Psoas muscle (tissue), 8 donors: Measurements from ENCODE around the gene ZNF618. TPM values are rescaled to one million over a fixed set of nuclear protein-coding genes. Genes with fewer than 3 reads are reported as not detected.

Experiments used
- ATAC-seq, 4 donors: fragments of 200-7000 bp; cut with Tn5 transposase; one replicate each; pipeline ENCODE4 v1.9.1; 2020; ENCODE audit warnings: moderate library complexity in 3 of 4, mild to moderate bottlenecking in 2 of 4
- DNase-seq, 2 donors: peaks; one replicate each; pipeline ENCODE4 v3.0.0-alpha.2; 2020
- H3K27ac ChIP-seq: fragments of 200-600 bp; one replicate; pipeline ENCODE4 v1.8.0; 2022
- H3K27me3 ChIP-seq, 3 donors: fragments of 200-600 bp in 1 of 3; one replicate each; pipeline versions ENCODE4 v1.6.1 to v1.8.0; 2013 to 2022; ENCODE audit warnings: low read length in 2 of 3, mild to moderate bottlenecking in 2 of 3, moderate library complexity in 1 of 3; ENCODE audit not compliant: insufficient read depth in 3 of 3
- H3K36me3 ChIP-seq, 2 donors: fragments of 200-600 bp in 1 of 2; one replicate each; pipeline versions ENCODE4 v1.6.1 to v1.8.0; 2013 to 2022; ENCODE audit warnings: low read depth in 1 of 2, mild to moderate bottlenecking in 1 of 2, moderate library complexity in 1 of 2; ENCODE audit not compliant: insufficient read depth in 1 of 2
- H3K4me1 ChIP-seq: fragments of 200-600 bp; one replicate; pipeline ENCODE4 v1.8.0; 2022
- H3K4me3 ChIP-seq: fragments of 200-600 bp; one replicate; pipeline ENCODE4 v1.8.0; 2022; ENCODE audit warnings: mild to moderate bottlenecking
- H3K9me3 ChIP-seq: fragments of 200-600 bp; one replicate; pipeline ENCODE4 v1.8.0; 2022
- WGBS, 3 donors: extraction: QIAGEN DNeasy Blood & Tissue Kit; methylation state at CpG; one replicate each; pipeline versions ENCODE4 v1.1.6 to v1.1.7; 2013; 5-methylcytosine and 5-hydroxymethylcytosine counted together
- intact Hi-C, 2 donors: fragments of 100-400 bp; cut with DNase I; formaldehyde crosslinking; loops; one replicate each; pipeline versions ENCODE4 v1.11.0 to v1.14.2; 2022
- polyA plus RNA-seq, 3 donors: library from polyadenylated mRNA; stranded (reverse); fragments of 200-250 nt; gene quantifications; one replicate each; pipeline ENCODE4 v1.2.3, GENCODE V29; 2013
- total RNA-seq, 4 donors: library from RNA; stranded (reverse); fragmentation: NEBNext Ultra II Directional in 2 of 4; extraction: Animal tissue kit (Norgen Biotek cat#: 25700) in 2 of 4; gene quantifications; one replicate each; pipeline versions ENCODE4 v1.2.1 to v1.2.4, GENCODE V29; 2021 to 2023
- TF ChIP-seq, protein P1 (sequence below): fragments of 200-600 bp; IDR thresholded peaks from one replicate; pipeline ENCODE4 v1.8.0; 2022; ENCODE audit warnings: antibody characterized with exemption
- donor health status: healthy with polysubstance abuse.
- donor health status: DM: no; HTN: no; CAD: no; lungs with moderate emphysema.
- donor health status: Bipolar disorder and iron deficiency.
- donor health status: healthy.
- donor health status: DM: yes; HTN: yes; CAD: no.
- donor health status: DM: no; HTN: no; CAD: no.
- donor health status: DM: no; HTN: no; CAD: no.
- donor health status: DM: yes; HTN: yes; CAD: no.

The ZNF618 gene
- total and polyA plus RNA-seq, 7 donors, result 0.31 to 2.7 (median 1.2) TPM

DNA sequence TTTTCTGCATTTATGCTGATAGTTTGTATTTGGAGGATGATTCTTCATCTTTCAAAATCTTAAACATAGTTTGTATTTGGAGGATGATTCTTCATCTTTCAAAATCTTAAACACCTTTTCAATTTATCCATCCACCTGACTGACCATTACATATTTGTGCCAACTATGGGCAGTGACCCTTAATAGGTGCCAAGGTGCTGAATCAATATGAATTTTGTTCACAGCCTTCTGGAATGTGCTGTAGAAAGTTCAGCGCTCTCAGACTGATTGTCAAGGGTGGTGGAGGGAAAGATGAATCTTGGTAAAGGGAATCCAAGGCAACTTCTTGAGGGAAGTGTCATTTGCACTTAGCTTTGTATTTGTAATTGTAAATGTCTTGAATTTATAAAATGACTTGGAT lies 18.1 kb downstream of the ZNF618 start:
- 97 to 100% (median 97%) methylated on average over 1 of the region's 1 CpG for WGBS, 3 donors
- intact Hi-C loops, result no loop called here
- TF ChIP-seq, protein P1, sequence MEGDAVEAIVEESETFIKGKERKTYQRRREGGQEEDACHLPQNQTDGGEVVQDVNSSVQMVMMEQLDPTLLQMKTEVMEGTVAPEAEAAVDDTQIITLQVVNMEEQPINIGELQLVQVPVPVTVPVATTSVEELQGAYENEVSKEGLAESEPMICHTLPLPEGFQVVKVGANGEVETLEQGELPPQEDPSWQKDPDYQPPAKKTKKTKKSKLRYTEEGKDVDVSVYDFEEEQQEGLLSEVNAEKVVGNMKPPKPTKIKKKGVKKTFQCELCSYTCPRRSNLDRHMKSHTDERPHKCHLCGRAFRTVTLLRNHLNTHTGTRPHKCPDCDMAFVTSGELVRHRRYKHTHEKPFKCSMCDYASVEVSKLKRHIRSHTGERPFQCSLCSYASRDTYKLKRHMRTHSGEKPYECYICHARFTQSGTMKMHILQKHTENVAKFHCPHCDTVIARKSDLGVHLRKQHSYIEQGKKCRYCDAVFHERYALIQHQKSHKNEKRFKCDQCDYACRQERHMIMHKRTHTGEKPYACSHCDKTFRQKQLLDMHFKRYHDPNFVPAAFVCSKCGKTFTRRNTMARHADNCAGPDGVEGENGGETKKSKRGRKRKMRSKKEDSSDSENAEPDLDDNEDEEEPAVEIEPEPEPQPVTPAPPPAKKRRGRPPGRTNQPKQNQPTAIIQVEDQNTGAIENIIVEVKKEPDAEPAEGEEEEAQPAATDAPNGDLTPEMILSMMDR, result no peak
- Histone ChIP-seq H3K4me1 (no peaks in the 10 kb centered on the region), H3K27ac (no peak overlapping the region), H3K27me3 (no peaks in the 10 kb centered on the region), H3K36me3 (no peaks in the 10 kb centered on the region), H3K4me3 (no peak overlapping the region), H3K9me3 (no peaks in the 10 kb centered on the region)
- DNase-seq (no peak), ATAC-seq (no peak)

DNA sequence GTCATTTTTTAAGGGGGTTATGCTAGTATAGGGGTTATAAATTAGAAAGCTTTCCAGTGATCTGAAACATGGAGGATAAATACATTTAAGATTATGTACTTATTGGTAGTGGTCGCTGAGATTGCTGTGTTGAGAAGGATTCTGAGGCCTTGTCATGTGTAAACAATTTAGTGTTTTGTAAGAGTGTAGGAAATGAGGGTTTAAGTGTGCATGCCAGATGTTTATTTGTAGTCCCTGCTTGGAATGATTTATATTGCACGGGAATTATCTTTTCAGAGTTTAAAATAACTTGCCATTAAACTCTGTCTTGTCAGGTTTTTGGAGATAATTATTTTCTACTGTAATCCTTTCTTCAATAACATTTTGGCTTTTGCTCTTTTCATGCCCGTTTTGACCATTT lies 19.4 kb downstream of the ZNF618 start:
- H3K36me3 ChIP-seq, result no peaks in the 10 kb centered on the region
- no peaks in the 10 kb centered on the region for H3K27me3 ChIP-seq
- no peaks in the 10 kb centered on the region for H3K9me3 ChIP-seq
- ATAC-seq (no peak), DNase-seq (no peak)
- H3K4me3 ChIP-seq, result no peak overlapping the region
- TF ChIP-seq, protein P1, result no peak
- no peak overlapping the region for H3K27ac ChIP-seq
- no peaks in the 10 kb centered on the region for H3K4me1 ChIP-seq
- intact Hi-C loops, result no loop called here
- WGBS, 3 donors, result 57 to 74% (median 60%) methylated on average over 3 of the region's 3 CpGs

DNA sequence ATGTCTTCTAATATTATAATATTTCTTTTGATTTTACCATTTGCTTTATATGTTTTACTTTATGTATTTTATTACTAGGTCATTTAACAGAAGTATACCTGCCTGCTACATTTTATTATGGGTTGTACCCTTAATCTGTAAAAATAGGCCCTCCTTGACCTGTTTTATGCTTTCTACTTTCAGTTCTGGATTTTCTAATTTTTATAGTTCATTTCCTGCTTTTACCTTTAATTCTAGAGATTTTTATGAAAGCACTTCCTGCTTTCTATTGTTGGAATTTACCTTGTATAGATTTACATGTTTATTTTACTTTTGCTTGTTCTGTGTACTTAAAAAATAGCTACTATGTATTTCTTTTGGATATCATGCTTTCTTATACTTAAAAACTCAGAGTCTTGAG lies 20.6 kb downstream of the ZNF618 start:
- TF ChIP-seq, protein P1, result no peak
- Histone ChIP-seq H3K4me3 (no peak overlapping the region), H3K27ac (no peak overlapping the region), H3K36me3 (no peaks in the 10 kb centered on the region), H3K27me3 (no peaks in the 10 kb centered on the region), H3K4me1 (no peaks in the 10 kb centered on the region), H3K9me3 (no peaks in the 10 kb centered on the region)
- intact Hi-C loops, result no loop called here
- ATAC-seq (no peak), DNase-seq (no peak)

DNA sequence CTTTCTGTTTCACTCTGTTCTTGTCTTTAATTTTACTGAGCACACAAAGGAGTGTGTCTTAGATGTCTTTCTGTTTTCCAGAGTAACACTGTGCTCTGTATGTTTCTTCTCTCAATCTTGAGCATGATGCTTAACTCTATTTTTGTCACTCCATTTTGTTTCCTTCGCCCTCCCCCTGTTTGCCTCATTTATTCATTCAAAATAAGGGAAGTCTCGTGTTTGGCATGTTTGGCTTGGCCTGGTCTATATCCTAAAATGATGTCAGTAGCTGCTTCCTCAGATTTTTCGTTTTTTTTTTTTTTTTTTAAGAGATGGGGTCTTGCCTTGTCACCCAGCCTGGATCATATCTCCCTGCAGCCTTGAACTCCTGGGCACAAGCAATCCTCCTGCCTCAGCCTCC lies 22.0 kb downstream of the ZNF618 start:
- intact Hi-C loops, result no loop called here
- DNase-seq, result no peak
- no peaks in the 10 kb centered on the region for H3K27me3 ChIP-seq
- H3K36me3 ChIP-seq, result no peaks in the 10 kb centered on the region
- no peak for ATAC-seq
- 65 to 85% (median 73%) methylated on average over 3 of the region's 3 CpGs for WGBS, 3 donors
- no peak overlapping the region for H3K27ac ChIP-seq
- TF ChIP-seq, protein P1, result no peak
- no peaks in the 10 kb centered on the region for H3K4me1 ChIP-seq
- H3K9me3 ChIP-seq, result no peaks in the 10 kb centered on the region
- H3K4me3 ChIP-seq, result no peak overlapping the region

DNA sequence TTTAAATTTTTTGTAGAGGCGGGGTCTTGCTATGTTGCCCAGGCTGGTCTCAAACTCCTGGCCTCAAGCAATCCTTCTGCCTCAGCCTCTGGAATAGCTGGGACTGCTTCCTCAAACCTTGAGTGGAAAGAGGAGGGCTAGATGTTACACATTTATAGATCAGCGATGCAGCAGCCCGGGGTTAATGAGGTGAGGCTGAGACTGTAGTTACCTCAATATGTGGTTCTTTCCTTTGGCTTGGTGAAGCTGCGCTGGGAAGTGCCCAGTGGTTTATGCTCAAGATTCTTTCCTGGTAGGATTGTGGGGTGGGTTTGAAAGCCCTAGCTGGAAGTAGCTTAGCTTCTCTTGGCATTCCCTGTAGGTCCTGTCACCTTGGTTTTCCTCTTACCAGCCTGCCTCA lies 22.5 kb downstream of the ZNF618 start:
- intact Hi-C loops, result no loop called here
- Histone ChIP-seq H3K4me3 (no peak overlapping the region), H3K9me3 (no peaks in the 10 kb centered on the region), H3K36me3 (no peaks in the 10 kb centered on the region), H3K27ac (no peak overlapping the region), H3K27me3 (no peaks in the 10 kb centered on the region), H3K4me1 (no peaks in the 10 kb centered on the region)
- DNase-seq (no peak), ATAC-seq (no peak)
- WGBS, 3 donors, result 96 to 99% (median 98%) methylated on average over 4 of the region's 4 CpGs
- TF ChIP-seq, protein P1, result no peak
